GM12865 (cell line): ENCODE data around the gene LTF.
A peak's percentile ranks its signal among the peaks of the same experiment; 100 is the strongest.
"Not testable (repeated sequence)": the region's sequence is repeated elsewhere in the genome, so short reads cannot be mapped to it uniquely, and the experiment has no call there.

ENCODE experiments used
- DNase-seq: peaks from one replicate; pipeline ENCODE4 v3.0.0; 2010; ENCODE audit warnings: low read depth
- H3K4me3 ChIP-seq: 2 replicates; pipeline ENCODE4 v1.5.1; 2011; ENCODE audit warnings: mild to moderate bottlenecking, low read depth, low read length, control low read depth
- CTCF ChIP-seq: IDR thresholded peaks from 2 replicates; pipeline ENCODE4 v1.5.1; 2011; ENCODE audit warnings: low read length, control low read depth, low read depth, inconsistent platforms; ENCODE audit not compliant: insufficient read depth; ENCODE audit errors: missing control alignments

Gene LTF

GRCh38 chr3:46442576-46443530 is 21.9 kb downstream of the LTF start:
- peak; percentile 56 for DNase-seq
- no peak overlapping the region for H3K4me3 ChIP-seq
- peak; percentile 53 for TF ChIP-seq CTCF

GRCh38 chr3:46440531-46441294 is 24.0 kb downstream of the LTF start:
- TF ChIP-seq CTCF: no peak
- DNase-seq: peak; percentile 82
- no peak overlapping the region for H3K4me3 ChIP-seq

- TF ChIP-seq CTCF: no peak
- H3K4me3 ChIP-seq: no peak overlapping the region
- no peak for DNase-seq
Measured at GRCh38 chr3:46438831-46439230, 25.9 kb downstream of the LTF start.

- H3K4me3 ChIP-seq: no peak overlapping the region
- no peak for DNase-seq
- TF ChIP-seq CTCF: no peak
Measured at GRCh38 chr3:46435081-46435726, 29.5 kb downstream of the LTF start.

GRCh38 chr3:46433841-46434240 is 30.9 kb downstream of the LTF start:
- TF ChIP-seq CTCF: no peak
- no peak overlapping the region for H3K4me3 ChIP-seq
- DNase-seq: no peak

GRCh38 chr3:46433118-46433517 is 31.6 kb downstream of the LTF start:
- not testable (repeated sequence) for DNase-seq, H3K4me3 ChIP-seq

- H3K4me3 ChIP-seq, DNase-seq: not testable (repeated sequence)
Measured at GRCh38 chr3:46431905-46432304, 32.8 kb downstream of the LTF start.

GRCh38 chr3:46430879-46431278 is 33.8 kb downstream of the LTF start:
- not testable (repeated sequence) for H3K4me3 ChIP-seq, DNase-seq
